Ishikawa (cell line): ENCODE data around the gene PCDH1.
A peak's percentile ranks its signal among the peaks of the same experiment; 100 is the strongest.

ENCODE experiments used
- CEBPB ChIP-seq: IDR thresholded peaks from 2 replicates; pipeline ENCODE4 v1.6.1; 2012
- CREB1 ChIP-seq: IDR thresholded peaks from 2 replicates; pipeline ENCODE4 v1.6.1; 2012; ENCODE audit warnings: low read depth
- EGR1 ChIP-seq: IDR thresholded peaks from 2 replicates; pipeline ENCODE4 v1.6.1; 2012
- EP300 ChIP-seq: IDR thresholded peaks from 2 replicates; pipeline ENCODE4 v1.6.1; 2012; ENCODE audit warnings: borderline replicate concordance
- FOXM1 ChIP-seq: IDR thresholded peaks from 2 replicates; pipeline ENCODE4 v1.6.1; 2012; ENCODE audit warnings: low read depth, borderline replicate concordance
- NFIC ChIP-seq: IDR thresholded peaks from 2 replicates; pipeline ENCODE4 v1.6.1; 2012
- RAD21 ChIP-seq: IDR thresholded peaks from 2 replicates; pipeline ENCODE4 v1.6.1; 2012; ENCODE audit warnings: low read depth
- TAF1 ChIP-seq: IDR thresholded peaks from 2 replicates; pipeline ENCODE4 v1.6.1; 2012; ENCODE audit warnings: low read depth, mild to moderate bottlenecking
- TCF12 ChIP-seq: IDR thresholded peaks from 2 replicates; pipeline ENCODE4 v1.6.1; 2012; ENCODE audit warnings: low read depth
- TEAD4 ChIP-seq: IDR thresholded peaks from 2 replicates; pipeline ENCODE4 v1.6.1; 2012
- YY1 ChIP-seq: IDR thresholded peaks from 2 replicates; pipeline ENCODE4 v1.6.1; 2012; ENCODE audit warnings: low read depth
- ZBTB7A ChIP-seq: IDR thresholded peaks from 2 replicates; pipeline ENCODE4 v1.6.1; 2012; ENCODE audit warnings: low read depth
- TF ChIP-seq, protein P1 (sequence below): IDR thresholded peaks from 2 replicates; pipeline ENCODE4 v1.6.1; 2012
- TF ChIP-seq, protein P2 (sequence below): IDR thresholded peaks from 2 replicates; pipeline ENCODE4 v1.6.1; 2012; ENCODE audit warnings: low read depth, mild to moderate bottlenecking
- TF ChIP-seq, protein P3 (sequence below): IDR thresholded peaks from 2 replicates; pipeline ENCODE4 v1.6.1; 2012

PCDH1 gene

DNA sequence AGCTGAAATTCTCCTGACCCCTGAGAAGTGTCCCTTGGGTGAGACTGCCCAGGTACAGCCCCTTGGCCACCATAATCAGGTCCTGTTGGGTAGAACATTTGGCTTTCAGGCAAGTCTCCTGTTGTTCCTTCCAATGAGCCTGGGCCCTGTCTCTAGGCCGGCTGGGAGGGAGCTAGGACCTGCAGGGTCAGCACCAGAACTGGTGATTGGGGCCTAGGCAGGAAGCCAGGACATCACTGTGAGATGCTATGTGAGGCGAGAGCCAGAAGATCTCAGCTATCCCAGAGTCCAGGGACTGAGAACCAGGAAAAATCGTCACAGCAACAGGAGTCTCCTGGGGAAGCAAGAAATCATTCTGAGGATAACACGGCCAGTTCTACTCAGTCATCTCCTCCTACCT lies 51.5 kb downstream of the PCDH1 start:
- TF ChIP-seq FOXM1 (no peak), NFIC (no peak), CEBPB (no peak), TAF1 (no peak), YY1 (no peak), EGR1 (no peak), CREB1 (no peak), EP300 (no peak), TEAD4 (no peak), RAD21 (no peak), ZBTB7A (no peak)
- TF ChIP-seq, protein P1, sequence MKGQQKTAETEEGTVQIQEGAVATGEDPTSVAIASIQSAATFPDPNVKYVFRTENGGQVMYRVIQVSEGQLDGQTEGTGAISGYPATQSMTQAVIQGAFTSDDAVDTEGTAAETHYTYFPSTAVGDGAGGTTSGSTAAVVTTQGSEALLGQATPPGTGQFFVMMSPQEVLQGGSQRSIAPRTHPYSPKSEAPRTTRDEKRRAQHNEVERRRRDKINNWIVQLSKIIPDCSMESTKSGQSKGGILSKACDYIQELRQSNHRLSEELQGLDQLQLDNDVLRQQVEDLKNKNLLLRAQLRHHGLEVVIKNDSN, result no peak
- TF ChIP-seq, protein P2, sequence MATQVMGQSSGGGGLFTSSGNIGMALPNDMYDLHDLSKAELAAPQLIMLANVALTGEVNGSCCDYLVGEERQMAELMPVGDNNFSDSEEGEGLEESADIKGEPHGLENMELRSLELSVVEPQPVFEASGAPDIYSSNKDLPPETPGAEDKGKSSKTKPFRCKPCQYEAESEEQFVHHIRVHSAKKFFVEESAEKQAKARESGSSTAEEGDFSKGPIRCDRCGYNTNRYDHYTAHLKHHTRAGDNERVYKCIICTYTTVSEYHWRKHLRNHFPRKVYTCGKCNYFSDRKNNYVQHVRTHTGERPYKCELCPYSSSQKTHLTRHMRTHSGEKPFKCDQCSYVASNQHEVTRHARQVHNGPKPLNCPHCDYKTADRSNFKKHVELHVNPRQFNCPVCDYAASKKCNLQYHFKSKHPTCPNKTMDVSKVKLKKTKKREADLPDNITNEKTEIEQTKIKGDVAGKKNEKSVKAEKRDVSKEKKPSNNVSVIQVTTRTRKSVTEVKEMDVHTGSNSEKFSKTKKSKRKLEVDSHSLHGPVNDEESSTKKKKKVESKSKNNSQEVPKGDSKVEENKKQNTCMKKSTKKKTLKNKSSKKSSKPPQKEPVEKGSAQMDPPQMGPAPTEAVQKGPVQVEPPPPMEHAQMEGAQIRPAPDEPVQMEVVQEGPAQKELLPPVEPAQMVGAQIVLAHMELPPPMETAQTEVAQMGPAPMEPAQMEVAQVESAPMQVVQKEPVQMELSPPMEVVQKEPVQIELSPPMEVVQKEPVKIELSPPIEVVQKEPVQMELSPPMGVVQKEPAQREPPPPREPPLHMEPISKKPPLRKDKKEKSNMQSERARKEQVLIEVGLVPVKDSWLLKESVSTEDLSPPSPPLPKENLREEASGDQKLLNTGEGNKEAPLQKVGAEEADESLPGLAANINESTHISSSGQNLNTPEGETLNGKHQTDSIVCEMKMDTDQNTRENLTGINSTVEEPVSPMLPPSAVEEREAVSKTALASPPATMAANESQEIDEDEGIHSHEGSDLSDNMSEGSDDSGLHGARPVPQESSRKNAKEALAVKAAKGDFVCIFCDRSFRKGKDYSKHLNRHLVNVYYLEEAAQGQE, result no peak
- TF ChIP-seq, protein P3, sequence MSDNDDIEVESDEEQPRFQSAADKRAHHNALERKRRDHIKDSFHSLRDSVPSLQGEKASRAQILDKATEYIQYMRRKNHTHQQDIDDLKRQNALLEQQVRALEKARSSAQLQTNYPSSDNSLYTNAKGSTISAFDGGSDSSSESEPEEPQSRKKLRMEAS, result no peak

DNA sequence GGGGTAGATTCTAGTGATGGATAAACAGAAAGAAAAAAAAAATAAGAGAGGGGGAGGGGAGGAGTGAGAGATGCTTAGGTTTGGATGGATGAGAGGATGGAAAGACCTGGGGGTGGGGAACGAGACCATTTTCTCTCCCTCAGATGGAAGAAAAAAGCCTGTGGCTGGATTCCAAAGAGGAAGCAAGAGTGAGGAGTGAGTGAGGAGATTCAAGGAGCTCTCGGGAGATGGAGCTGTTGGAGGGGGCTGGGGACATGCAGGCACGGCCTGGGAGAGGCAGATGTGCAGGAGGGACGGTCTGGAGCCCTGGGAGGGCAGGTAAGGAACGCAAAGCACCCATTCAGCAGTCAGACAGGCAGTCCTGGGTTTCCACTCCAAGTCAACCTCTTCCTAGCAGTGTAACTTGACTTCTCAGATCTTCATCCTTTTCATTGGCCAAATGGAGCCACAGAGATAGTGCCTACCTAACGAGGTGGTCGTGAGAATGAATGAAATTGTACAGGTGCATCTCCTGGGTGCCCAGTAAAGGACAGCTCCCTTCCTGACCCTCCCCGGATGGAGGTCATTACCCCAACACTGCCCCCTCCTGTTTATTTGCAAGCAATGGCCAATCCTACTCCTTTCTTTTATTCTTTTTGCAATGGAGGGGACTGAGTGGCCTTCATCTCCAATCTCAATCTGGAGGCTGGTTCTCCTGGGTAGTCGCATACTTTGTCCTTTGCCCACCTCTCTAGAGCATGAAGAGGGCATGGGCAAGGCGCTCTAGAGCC lies 52.2 kb downstream of the PCDH1 start:
- TF ChIP-seq YY1 (no peak), RAD21 (peak; percentile 66), EP300 (no peak)
- TF ChIP-seq, protein P2, result peak; percentile 32; the same call in 1 of the 2 replicates

DNA sequence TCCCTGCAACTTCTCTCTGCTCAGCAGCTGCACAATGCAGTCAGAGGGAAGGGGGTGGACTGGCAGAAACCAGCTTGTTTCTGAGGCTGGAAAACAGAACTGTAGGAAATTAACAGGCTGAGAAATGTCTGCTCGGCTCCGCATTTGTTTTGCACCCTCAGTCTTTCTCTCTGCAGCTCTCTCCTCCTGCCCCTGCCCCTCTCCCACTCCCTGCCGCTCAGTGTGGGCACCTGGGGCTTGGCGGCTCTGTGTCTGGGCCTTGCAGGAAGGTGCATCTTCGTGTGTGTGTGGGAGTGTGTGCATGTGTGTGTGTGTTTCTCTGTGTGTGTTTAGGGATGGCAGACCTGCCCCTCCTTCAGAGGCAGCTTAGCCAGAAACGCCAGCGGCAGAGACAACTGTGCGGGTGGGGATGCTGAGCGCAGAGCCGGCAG lies 53.0 kb downstream of the PCDH1 start:
- TF ChIP-seq FOXM1, result no peak

DNA sequence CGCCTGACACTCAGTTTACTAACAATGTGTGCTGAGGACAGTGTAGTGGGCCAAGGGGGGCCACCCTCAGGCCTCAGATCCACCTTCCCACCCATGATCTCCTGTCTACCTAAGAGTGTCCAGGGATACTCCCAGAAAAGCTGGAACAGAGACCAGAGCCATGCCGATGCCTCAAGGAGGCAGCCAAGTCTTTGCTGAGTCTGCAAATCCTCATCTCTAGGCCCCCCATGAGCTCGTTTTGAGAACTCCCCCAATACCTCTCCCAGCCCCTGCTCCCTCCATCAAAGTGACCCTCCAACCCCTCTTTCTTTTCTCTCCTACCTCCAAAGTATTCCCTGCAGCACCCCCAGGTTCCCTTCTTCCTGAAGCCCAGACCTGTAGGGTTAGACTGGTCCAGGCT lies 53.5 kb downstream of the PCDH1 start:
- no peak for TF ChIP-seq TCF12
- no peak for TF ChIP-seq CREB1
- TF ChIP-seq NFIC, result no peak
- TF ChIP-seq, protein P3, result no peak
- TF ChIP-seq CEBPB, result no peak
- TF ChIP-seq YY1, result no peak
- TF ChIP-seq TEAD4, result no peak
- TF ChIP-seq RAD21, result no peak
- TF ChIP-seq, protein P2, result no peak
- no peak for TF ChIP-seq EGR1
- no peak for TF ChIP-seq TAF1
- TF ChIP-seq EP300, result no peak
- no peak for TF ChIP-seq ZBTB7A
- no peak for TF ChIP-seq FOXM1
- TF ChIP-seq, protein P1, result no peak

DNA sequence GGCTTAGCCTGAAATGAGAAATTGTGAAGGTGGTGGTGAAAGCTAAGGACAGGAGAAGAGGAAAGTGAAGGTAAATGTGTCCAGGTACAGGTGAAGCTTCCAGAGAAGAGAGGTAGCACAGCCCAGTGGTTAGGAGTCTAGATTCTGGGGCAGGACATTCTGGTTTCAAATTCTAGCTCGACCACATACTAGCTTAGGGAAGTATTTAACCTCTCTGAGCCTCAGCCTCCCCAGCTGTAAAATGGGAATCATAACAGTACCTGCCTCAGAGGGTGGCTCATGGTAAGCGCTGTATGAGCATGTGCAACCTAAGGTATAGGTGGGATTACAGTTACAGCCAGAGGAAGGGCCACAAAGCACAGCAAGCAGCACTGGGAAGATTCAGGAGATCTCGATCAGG lies 55.2 kb downstream of the PCDH1 start:
- TF ChIP-seq TEAD4, result no peak
- TF ChIP-seq NFIC, result no peak
- no peak for TF ChIP-seq CEBPB
